T-helper 22 cell (primary cell): ENCODE results near the gene PLSCR4.
"Not testable (repeated sequence)": the region's sequence is repeated elsewhere in the genome, so short reads cannot be mapped to it uniquely, and the experiment has no call there.

Experiments used
- DNase-seq: peaks from one replicate; pipeline ENCODE4 v3.0.0-alpha.2; 2020; ENCODE audit warnings: low read depth

Gene PLSCR4

DNA sequence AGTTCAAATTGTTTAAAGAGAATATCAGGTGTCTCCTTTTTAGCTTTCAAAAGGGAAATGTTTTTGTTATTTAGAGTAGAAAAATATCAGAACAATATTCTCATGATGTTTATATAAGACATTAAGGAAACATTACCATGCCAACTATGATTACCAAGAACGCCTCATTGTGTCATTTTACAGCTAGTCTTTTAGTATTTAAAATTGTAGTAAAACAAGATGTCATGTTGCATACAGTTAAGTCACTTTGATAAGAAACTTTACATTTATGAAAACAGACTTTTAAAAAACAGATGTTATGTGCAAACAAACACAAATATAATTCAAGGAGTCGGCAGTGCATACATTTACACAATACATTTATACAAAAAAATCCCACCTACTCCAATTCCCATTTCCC lies 4.4 kb downstream of the PLSCR4 start:
- DNase-seq: no peak

DNA sequence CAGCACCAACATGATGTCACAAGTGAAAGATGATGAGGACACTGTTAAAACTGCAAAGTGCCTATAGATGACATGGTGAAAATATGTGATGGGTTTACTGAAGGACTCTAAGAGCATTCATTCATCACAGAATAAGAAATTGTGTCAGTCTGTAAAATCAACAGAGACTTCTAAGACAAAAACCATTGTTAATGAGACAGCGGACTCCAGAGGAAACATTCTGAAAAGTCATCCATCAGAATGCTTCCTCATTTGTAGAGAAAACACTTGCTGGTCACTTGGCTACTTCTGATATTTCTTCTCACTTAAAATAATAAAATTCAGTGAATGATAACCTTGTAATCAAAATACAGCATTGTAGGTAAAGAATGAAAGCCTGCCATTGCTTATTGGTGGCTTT lies 7.3 kb downstream of the PLSCR4 start:
- DNase-seq: no peak

DNA sequence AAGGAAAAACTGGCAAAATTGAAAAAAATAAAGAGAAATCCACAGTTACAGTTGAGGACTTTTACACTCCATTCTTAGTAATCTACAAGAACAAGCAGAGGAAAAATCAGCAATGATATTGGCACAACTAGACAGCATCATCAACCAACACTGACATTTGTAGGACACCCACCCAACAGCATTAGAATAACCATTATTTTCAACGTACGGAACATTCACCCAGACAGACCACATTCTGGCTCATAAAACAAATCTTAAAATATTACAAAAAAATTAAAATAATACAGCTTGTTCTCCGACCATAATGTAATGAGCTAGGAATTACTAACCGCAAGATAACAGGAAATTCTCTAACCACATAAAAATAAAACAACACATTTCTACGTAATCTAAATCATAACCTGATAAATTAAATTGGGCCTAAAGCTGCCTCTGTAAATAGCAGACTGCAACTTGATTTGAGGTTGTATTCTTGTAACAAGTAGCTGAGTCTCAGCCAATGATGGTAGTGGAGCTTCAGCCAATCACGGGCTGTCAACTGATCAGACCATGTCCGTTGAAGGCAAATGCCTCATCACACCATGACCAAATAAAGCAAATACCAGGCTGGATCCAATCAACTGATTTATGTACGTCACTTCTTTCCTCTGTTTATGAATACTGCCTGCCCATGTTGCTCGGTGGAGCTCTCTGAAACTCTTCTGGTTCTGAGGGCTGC lies 9.2 kb downstream of the PLSCR4 start:
- no peak for DNase-seq

DNA sequence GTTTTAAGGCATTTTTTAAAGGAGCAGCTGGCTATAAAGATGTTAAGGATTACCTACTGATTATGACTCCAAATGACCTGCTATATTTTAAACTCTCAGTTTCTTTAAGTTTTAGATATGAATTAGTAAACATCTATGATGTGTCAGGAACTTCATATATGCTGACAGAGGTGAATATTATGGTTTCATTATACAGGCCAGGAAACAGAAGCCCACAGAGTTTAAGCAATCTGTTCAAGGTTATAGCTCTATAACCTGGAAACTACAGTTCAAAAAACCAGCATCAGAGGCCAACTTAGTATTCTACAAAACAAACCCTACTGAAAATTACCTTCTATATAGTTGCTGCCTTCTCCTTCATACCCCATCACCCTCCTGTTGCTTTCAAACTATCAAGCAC lies 17.4 kb downstream of the PLSCR4 start:
- DNase-seq: no peak

DNA sequence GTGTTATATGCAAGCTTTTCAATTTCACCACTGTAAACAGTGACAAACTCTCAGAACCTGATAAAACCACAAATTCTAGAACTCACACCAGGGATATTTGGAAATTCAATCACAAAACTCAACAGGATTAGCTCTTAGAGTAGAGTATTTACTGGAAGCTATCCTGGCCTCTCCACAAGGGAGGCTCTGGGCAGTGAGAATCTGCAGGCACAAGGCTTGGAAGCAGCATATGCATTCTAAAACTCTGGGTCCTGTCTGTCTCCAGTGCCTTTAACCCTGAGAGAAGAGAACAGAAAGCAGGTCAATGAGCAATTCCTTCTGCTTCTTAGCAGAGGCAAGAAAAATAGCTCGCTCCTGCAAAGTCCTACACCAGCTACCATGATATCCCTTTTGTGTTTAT lies 23.4 kb downstream of the PLSCR4 start:
- no peak for DNase-seq

DNA sequence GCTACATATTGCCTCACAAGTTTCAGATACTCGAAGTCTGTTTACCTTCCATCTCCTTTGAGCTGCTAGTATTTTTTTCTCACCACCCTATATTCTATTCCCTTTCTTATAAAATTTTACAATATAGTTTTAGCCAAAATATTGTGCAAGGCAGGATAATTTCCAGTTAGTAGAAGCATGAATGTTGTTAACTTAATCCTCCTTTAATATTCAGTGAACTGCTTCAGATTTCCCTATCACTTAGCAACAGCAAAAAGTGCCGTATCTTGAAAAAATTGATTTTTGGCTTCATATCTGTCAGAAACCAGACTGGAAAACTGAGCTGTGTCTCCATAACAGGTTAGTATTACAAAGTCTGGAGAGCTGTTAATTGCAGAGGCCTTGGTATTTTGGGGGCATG lies 24.0 kb downstream of the PLSCR4 start:
- no peak for DNase-seq

DNA sequence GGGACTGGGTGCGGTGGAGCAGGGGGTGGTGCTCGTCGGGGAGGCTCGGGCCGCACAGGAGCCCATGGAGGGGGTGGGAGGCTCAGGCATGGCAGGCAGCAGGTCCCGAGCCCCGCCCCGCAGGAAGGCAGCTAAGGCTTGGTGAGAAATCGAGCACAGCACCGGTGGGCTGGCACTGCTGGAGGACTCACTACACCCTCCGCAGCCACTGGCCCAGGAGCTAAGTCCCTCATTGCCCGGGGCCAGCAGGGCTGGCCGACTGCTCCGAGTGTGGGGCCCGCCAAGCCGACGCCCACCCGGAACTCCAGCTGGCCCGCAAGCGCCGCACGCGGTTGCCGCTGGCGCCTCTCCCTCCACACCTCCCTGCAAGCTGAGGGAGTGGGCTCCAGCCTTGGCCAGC lies 25.4 kb downstream of the PLSCR4 start:
- DNase-seq: not testable (repeated sequence)

DNA sequence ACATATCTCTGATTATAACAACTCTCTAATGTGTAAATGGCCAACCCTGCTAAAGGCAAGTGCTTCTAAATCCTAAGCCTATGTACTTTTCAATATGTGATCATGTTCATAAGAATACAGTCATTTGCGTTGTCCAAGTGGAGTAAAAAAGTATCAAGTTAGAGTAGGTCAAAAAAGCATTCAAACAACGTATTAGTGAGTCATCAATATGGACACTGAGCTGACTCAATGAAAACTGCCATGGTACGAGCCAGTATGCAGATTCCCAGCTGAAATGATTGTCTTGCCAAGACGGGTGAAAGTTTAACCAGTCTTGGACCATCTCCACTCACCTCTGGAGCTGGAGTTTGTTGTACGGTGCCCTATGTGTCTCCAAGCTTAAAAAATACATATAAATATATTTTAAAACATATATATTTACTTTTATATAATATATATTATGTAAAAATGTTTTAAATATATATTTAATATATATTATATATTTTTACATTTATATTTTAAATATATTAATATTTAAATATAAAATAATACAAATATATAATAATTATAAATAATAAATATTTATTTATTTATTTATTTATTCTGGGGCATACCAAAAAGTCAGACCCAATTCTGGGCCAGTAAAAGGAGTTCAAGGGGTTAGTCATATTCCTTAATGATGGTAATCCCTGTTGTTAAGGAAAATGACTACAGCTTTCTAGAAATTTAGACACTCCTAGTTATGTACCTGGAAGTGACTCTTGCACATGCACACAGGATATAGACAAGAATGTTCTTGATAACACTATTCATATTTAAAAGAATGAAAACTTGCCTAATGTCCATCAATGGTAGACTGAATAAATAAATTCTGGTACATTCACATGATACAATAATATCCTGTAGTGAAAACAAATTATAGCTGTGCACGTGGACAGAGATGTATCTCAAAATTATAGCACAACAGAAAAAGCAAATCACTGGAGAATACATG lies 27.2 kb downstream of the PLSCR4 start:
- DNase-seq: no peak

DNA sequence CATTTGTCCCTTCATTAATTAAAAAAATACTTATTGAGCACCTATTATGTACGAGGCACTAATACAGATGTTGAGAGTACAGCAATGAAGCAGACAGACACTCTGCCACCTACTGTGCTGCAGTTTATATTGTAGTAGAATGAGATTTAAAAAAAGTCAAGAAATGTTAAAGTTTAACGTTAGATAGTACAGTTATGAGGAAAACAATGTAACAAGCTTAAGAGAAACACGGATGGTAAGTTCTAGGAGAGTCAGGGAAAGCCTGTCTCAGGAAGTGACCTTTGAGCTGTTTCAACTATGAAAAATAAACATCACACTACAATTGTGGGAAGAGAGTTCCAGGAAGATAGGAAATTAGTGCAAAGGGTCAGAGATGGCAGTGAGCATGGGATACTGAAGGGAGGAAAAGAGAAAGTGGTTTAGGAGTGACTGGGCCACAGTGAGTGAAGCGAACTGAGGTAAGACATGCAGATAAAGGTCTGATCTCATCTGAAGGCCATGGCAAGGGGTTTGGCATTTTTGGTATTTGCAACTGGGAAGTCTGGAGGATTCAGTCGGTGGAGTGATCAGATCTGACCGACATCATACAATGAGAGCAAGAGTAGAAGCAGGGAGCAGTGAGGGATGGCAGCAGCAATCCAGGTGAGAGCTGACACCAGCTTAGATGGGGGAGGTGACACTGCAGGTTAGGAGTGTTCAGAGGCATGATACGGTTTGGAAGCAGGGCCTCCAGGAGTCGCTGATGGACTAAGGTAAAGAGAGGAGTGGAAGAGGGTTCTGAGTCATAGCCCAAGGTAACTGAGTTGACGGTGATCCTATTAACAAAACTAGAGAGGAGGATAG lies 28.5 kb downstream of the PLSCR4 start:
- DNase-seq: no peak

DNA sequence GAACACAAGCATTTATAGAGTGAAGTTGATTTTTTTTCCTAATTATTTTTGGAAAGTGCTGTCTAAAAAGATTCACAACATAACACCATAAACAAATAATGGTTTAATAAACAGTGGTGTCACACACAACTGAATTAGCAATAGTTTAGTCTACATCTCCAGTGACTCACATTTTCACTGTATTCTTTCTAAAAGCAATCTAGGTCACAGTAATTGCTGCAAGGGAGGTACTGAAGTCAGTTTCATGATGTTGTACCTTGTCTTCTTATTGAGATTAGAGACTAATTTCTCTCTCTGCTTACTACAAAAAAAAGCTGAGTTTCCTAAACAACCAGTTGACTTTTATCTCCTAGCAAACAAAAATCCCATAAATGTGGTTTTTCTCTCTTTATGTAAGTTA lies 29.6 kb downstream of the PLSCR4 start:
- DNase-seq: no peak

DNA sequence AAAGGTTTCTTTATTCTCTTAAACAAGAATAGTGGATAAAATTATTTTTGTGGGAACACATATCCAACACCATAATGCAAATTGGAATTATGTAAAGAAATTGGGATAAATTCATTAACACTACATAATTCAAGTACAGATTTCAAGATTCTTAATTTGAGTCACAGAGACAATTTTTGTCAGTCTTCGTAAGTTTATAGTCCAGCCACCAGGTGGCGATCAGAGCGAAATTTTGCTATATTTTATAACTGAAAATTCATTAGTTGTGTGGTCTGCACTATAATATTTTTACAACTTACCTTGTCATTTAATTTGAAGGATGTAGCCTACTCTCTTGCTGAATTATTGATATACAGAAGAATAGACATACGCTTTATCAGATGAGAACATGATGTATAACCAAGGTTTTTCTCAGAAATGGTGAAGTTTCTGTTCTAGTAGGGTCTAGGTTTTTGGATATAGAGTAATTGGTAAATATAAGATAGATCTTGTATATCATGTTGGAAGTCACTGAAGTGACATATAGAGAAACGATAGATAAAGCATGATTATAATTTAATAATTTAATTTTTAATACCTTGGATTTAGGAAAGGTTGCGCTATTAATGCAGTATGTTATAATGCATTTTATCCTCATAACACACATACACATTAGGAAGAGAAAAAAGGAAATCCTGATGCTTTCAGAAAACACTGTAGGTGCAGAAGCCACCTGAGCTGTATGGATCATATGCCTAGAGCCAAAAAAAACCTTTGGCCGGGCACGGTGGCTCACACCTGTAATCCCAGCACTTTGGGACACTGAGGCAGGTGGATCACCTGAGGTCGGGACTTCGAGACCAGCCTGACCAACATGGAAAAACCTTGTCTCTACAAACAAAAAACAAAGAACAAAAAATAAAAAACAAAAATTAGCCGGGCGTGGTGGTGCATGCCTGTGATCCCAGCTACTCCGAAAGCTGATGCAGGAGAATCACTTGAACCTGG lies 31.7 kb downstream of the PLSCR4 start:
- DNase-seq: no peak

DNA sequence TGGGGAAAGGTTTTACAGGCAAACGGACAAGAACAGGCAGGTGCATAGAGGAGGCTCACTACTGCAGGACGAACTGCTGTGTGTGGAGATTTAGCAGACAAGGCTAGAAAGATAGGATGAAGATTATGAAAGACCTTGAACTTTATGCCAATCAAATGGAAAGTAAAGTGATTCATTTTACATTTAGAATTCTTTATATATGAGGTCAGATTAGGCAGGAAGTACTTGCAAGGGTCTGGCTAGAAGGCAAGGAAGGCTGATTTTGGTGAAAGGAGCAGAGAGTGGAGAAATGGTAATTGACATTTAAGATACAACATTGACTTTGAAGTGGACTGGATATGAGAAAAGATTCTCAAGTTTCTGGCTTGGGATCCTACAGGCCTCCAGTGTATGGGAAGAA lies 33.6 kb downstream of the PLSCR4 start:
- no peak for DNase-seq

DNA sequence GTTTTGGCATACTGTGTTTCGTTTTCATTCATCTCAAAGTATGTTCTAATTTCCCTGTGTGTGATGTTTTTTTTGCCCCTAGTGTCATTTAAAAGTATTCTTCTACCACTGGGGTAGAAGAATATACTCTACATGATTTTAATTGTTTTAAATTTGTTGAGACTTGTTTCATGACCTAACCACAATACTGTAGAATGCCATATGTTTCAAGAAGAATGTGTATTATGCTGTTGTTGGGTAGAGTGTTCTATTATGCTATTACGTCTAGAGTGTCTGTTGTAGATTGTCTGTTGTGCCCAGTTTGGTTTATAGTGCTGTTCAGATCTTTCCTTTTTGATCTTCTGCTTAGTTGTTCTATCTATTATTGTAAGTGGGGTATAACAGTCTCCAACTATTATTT lies 36.4 kb downstream of the PLSCR4 start:
- DNase-seq: no peak

DNA sequence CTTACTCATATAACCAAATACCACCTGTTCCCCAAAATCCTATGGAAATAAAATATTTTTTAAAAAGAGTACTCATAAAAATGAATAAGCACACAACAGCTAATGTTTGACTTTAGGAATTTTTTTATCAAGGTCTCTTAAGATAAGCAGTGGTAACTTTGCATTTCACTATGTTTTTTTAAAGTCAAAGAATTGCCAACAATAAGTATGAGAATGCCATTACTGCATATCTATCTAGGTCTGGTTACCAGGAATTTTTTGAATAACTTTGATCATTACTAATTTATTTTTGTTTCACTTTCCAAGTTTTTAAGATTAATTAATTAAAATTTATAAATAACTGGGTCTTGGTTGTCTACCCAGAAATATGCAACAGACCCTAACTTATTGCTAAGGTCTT lies 41.5 kb downstream of the PLSCR4 start:
- no peak for DNase-seq

DNA sequence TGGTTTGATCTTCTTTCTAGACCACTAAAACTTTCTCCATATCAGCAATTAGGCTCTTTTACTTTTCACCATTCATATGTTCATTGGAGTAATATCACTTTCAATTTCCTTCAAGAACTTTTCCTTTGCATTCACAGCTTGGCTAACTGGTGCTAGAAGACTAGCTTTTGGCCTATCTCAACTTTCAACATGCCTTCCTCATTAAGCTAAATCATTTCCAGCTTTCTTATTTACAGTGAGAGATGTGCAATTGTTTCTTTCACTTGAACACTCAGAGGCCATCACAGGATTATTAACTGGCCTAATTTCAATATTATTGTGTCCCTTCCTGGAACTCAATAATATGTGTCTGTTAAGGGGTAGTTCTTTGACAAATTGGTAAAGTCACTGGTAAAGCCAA lies 47.1 kb downstream of the PLSCR4 start:
- no peak for DNase-seq

DNA sequence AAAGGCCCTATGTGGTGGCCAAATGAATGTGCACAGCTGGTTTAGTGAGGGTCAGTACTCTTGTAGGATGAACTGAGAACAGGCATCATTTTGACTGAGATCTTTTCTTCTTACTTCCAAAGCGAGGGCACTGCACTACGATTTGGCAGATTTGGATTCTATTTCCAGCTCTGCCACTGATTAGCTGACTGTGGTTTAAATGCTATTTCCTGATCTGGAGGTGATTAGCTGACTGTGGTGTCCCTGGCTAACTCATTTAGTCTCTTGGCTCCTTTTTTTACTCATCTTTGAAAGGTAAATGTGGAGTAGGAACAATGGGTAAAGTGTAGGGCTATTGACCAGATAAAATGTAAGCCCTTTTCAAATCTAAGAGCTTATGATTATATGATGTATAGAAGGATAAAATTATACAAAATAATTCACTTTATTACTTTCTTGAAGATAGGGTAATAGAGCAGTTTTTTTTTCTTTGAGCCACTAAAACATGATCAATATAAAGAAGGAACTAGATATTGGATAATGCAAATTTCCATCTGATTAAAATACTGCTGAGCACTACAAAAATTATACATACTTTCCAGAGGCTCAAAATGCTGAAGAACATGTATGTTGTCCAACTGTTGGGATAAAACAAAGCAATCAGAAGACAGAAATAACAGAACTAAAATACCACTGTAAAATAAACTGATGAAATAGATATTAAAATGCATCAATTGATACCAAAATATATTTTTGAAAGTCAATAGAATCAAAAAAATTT lies 50.3 kb downstream of the PLSCR4 start:
- no peak for DNase-seq

DNA sequence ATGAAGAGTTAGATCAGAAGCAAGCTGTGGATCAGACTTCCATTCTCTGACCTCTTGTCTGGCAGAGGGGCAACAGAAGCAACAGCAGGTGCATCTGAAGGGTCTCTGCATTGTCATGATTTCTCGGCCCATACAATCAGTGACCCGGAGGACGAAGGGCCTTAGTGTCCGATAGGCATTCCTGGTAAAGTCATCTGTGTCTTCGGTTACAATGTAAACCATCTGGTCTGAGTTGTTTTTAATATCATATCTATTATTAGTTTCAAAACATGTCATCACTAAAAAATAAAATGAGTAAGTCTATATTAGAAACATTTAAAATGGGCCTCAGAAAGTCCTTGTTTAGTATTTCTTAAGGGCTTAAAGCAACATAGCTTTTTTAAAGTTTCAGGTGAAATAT lies 51.1 kb downstream of the PLSCR4 start:
- DNase-seq: no peak

DNA sequence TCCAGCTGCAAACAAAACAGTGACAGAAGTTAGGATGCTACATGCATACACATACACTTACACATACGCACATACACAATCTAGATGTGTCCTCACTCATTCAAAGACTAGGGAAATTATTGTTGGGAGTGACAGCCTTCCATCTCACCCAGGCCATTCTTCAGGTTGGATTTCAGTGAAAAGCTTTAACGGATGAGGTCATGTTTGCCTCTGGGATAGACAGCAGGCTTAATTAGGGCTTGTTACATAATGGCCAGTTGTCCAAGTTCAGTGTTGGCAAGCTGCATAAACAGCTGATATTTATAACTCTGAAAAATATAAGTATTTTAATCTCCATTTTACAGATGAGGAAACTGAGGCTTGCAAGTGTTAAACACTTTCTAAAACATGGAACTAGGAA lies 54.1 kb downstream of the PLSCR4 start:
- no peak for DNase-seq

DNA sequence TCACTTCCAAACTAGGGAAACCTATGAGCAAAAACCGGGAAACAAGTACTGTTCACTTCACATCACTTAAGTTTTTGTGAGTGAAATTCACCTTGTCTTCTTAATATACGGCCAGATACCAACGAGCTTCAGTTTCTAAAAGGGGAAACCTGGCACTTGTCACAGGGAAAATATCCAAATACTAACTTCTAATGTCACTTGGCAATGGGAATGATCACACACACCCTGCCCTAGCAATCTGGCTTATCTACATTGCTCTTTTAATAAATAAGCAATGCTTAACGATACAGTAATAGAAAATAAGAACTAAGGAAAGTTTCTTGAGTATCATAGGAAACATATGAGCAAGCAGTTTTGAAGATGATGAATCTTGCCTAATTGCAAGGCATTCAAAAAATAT lies 55.3 kb downstream of the PLSCR4 start:
- DNase-seq: no peak

DNA sequence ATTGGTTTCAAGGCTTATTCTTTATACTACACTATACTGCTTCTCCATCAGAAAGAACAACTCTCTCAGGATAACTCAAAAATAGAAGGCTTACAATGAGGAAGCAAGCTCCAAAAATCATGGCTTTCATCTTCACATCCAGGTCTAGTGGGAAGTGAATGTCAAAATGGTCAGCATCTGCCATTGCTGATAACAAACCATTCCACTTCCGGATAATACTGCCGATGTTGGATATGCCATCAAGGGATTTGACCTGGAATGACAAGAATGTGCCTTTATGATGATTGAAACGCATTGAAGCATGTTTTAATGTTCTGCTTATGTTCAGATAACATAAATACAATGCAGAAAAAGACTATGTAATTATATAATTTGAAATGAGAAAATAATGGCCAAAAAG lies 55.9 kb downstream of the PLSCR4 start:
- no peak for DNase-seq

DNA sequence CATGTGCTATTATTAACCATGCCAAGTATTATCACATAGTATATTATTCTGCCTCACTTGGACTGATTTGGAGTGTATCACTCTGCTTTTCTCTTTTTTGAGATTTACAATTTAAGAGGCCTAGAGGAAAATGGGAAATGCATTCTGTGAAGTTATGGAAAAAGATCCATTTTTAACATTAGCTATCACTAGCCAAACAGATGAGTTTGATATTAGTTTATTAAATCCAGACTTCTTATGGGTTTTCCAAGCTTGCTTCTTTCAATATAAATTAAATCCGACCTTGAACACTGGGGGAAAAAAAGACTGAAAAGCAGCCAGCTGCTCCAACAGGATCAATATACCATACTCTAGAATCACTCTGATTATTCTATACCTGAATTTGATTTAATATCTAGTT lies 59.9 kb downstream of the PLSCR4 start:
- DNase-seq: no peak
